Stimulated activated CD4-positive, alpha-beta T cell treated with anti-CD3 and anti-CD28 coated beads, Interleukin-2, amount 100 ng/mL, for 24 hours (primary cell): ENCODE results near the gene SGTB.
A peak's percentile ranks its signal among the peaks of the same experiment; 100 is the strongest.

Experiments
- DNase-seq, 2 donors: peaks; one replicate each; pipeline ENCODE4 v3.0.0-alpha.2; 2020

The SGTB gene, protein sequence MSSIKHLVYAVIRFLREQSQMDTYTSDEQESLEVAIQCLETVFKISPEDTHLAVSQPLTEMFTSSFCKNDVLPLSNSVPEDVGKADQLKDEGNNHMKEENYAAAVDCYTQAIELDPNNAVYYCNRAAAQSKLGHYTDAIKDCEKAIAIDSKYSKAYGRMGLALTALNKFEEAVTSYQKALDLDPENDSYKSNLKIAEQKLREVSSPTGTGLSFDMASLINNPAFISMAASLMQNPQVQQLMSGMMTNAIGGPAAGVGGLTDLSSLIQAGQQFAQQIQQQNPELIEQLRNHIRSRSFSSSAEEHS

DNA sequence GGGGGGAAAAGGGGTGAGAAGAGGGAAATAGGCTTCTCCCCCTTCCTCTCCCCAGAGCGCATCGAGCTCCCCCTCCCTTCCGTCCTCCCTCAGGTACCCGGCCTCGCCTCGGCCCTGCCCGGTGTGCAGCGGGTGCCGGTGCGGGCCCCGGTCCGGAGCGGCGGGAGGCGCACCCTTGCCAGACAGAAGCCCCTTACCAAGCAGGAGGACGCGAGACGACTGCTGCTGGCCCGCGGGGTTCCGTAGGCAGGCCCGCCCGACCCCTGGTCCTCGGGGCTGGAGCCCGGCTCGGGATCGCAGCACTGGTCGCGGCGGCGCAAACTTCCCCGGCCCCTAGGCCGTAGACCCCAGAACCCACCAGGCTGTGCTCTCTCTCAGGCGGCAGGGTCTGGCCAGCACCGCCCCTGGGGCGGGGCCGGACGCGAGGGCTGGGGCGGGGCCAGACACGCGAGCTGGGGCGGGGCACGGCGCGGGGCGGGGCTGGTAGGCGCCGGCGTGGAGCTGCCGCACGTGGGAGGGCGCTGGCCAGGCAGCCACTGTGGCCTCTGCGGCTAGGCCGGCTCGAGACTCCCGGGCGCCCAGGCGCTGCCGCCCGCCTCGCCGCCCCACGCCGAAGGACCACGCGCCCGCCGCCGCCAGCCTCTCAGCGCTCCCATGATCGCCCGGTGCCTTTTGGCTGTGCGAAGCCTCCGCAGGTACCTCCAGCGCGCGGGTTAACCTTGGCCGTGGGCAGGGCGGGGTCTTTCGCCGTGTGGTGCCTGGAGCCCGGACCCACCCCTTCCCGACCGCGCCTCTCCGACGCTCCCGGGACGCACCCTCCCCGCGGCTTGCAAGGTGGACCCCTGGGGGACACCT, at the start of gene SGTB, which contains the start of gene NLN:
SGTB (minus strand) TSS at position 390 of the 855 bp plus-strand sequence. CDS start 1,302 bp downstream, outside the sequence.
NLN (plus strand) TSS at position 486 of the 855 bp plus-strand sequence; CDS start at position 655, 169 bp downstream.
- DNase-seq, result peak; percentile 86 to 90

DNA sequence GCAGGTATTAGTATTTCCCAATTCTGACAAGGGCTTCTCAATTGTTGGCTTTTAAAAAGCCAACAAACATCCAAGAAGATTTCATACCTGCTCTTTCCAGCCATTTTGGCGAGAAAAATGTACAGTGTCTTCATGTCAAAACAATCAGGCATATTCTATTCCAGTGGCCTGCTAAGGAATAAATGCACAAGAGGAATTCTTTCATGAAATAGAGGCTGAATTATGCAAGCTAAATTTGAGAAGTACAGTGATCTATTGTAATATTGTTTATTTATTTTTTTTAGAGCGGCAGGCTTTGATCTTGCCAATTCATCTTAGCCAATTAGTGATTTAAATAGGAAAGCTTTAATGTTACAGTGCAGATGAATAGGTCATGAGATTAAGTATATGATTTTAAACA, 49.4 kb upstream of the SGTB start:
- no peak for DNase-seq

DNA sequence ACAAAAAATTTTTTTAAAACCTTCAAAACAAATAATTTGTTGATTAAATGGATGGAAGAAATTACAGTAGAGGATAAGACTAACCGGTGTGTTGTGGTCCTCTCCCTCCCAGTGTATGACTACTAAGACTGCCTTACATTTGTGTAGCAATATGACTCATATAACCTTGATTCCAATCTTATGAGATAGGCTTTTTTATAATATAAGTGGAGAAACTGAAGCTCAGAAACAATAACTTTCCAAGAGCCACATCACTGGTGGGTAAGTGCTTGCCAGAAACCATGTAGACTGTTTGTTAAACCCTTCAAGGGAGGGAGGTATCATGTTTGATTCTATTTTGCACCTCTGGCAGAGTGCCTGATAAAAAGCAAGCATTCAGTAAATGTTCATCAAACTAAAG, 47.6 kb upstream of the SGTB start:
- no peak for DNase-seq

DNA sequence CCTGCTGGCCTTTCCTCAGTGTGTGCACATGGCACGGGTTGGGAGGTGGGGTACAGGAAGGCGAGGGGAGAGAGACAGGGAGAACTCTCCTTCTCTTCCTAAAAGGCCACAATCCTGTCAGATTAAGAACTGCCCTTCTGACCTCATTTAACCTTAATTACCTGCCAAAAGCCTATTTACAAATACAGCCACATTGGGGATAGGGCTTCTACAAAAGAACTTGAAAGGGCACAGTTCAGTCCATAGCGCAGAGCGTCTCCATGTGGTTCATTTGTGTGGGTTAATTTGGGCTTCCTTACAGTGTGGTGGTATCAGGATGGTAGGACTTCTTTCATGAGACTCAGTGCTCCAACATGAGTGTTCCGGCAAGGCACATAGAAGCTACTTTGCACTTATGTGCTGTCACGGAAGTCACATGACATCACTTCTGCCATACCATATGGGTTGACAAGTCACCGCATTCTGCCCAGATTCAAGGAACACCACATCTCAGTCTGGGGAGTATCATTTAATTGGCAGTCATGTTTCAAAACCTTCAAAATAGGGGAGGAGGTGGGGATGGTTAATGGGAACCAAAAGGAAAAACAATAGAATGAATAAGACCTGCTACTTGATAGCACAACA, 46.9 kb upstream of the SGTB start:
- no peak for DNase-seq

DNA sequence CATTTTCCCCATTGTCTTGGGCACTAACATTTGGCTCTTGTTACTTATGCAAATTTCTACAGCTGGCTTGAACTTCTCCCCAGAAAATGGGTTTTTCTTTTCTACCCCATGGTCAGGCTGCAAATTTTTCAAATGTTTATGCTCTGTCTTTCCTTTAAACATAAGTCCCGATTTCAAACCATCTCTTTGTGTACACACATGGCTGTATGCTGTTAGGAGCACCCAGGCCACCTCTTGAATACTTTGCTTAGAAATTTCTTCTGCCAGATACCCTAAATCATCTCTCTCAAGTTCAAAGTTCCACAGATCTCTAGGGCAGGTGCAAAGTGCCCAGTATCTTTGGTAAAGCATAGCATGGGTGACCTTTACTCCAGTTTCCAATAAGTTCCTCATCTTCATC, 45.7 kb upstream of the SGTB start:
- no peak for DNase-seq

DNA sequence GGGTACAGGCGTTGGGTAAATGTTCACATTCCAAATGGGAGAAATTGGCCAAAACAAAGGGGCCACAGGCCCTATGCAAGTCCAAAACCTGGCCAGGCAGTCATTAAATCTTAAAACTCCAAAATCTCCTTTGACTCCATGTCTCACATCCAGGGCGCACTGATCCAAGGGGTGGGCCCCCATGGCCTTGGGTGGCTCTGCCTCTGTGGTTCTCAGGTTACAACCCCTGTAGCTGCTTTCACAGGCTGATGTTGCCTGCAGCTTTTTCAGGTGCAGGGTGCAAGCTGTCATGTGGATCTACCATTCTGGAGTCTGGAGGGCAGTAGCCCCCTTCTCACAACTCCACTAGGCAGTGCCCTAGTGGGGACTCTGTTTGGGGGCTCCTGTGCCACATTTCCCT, 44.9 kb upstream of the SGTB start:
- no peak for DNase-seq

DNA sequence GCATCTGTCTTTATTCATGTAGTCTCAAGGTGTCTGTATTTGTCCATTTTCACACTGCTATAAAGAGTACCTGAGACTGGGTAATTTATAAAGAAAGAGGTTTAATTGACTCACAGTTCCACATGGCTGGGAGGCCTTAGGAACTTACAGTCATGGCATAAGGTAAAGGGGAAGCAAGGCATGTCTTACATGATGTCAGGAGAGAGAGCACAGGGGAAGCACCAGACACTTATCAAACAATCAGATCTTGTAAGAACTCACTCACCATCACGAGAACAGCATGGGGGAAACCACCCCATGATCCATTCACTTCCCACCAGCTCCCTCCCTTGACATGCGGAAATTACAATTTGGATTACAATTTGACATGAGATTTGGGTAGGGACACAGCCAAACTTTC, 44.3 kb upstream of the SGTB start:
- peak in 1 of 2 donors; percentile 8 for DNase-seq

DNA sequence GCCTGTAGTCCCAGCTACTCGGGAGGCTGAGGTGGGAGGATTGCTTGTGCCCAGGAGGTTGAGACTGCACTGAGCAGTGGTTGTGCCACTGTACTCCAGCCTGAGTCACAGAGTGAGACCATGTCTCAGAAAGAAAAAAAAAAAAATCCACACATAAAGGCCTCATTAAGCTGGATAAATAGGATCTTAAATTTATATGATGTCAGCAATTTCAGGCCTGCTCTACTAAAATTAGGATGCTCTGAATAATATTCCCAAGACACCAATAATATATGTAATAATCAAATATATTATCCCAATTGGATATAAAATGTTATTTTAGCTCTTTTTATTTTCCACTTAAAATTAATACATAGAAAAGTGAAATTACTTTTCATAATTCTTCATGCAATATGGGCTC, 43.7 kb upstream of the SGTB start:
- DNase-seq, result no peak

DNA sequence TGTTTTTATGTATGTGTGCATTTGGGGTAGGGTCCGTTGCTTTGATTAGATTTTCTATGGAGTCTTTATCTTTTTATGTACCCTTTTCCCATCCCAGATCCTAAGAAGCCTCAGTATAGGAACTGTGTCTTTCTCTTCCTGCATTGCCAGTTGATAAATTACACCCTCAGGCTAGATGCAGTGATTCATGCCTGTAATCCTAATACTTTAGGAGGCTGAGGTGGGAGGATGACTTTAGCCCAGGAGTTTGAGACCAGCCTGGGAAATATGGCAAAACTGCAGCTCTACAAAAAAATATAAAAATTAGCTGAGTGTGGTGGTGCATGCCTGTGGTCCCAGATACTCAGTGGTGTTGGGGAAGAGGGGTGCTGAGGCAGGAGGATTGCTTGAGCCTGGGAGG, 40.3 kb upstream of the SGTB start:
- DNase-seq, result no peak

DNA sequence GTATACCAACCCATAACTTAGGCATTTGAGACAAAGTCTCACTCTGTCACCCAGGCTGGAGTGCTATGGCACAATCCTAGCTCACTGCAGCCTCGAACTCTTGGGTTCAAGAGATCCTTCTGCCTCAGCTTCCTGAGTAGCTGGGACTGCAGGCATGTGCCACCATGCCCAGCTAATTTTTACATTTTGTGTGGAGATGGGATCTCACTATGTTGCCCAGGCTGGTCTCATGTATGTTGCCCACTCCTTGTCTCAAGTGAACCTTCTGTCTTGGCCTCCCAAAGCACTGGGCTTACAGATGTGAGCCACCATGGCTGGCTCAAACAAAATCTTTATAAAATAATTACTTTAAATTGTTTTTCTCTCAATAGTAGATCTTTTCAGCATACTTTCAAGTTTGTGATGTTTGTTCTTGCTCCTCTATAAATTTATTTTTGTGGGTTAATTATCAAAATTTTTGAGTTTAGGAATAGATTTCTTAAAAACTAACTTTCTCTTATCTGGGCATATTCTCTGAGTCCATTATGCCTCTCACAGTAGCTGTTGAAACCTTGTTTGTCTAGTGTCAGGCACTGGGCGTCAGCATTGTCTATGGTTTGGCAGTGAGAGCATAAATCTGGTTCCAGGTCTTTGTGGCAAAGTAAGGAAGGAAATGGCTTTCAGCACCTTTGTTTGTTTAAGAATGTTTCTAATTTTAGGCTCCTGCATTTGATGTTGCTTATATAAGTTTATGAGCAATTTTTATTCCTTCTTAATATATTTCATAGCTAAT, 38.8 kb upstream of the SGTB start:
- DNase-seq, result peak; percentile 7 to 31

DNA sequence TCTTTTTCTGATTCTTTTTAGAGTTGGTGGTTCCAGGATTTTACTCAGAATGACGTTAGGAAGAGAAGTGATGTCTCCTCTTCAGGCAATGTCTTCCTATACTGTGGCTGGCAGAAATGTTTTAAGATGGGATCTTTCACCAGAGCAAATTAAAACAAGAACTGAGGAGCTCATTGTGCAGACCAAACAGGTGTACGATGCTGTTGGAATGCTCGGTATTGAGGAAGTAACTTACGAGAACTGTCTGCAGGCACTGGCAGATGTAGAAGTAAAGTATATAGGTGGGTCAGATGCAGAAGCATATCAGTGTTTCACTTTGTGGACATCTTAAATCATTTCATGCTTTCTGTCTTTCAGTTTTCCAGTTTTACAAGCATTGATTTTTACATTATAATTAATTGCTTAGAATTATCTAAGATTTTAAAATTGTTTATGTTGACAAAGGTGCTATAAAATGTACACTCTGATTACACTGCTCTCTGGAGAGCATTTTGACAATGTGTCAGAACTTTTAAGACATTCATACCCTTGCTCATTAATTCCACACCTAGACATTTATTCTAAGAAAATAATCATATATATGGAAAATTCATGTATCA, 36.7 kb upstream of the SGTB start:
- no peak for DNase-seq

DNA sequence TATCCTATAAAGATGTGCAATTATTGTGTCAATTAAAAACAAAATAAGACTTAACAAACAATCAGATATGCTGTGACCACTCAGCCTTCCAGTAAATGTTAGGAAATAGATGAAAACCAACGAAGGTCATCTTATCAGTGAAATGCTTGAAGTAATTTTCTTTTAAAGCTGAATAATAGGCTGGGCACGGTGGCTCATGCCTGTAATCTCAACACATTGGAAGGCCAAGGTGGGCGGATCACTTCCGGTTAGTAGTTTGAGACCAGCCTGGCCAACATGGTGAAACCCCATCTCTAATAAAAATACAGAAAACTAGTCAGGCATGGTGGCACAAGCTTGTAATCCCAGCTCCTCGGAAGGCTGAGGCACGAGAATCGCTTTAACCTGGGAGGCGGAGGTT, 31.3 kb upstream of the SGTB start:
- no peak for DNase-seq

DNA sequence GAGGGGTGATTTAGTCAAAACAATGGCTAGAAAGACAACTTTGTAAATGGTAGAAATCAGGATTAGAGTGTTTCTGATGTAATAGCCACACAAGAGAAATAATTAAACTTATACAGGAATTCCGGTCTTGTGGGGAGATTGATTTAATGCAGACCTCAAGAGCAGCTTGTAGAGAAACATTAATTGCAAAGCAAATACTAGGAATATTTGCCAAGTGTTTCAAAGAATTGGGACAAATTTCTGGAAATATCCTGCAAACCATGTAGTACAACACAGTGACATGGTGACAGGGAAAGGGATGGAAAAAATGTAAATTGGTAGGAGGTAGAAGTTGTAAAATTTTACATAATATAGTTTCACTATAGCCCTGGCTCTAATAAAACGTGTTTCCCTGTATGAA, 29.0 kb upstream of the SGTB start:
- no peak for DNase-seq

DNA sequence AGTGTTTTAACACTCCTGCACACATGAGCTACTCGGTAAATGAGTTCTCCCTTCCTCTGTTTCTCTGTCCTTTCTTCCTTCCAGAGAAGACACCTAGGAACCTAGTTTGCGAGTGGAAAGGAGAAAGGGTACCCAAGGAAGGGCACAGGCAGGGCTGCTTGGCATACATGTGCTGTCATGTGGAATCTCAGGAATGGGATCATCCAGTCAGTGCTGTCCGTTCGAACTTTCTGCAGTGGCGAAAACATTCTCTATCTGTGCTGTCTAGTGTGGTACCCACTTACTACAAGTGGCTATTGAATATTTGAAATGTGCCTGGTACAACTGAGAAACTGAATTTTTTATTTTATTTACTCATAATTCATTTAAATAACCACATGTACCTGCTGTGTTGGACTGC, 28.0 kb upstream of the SGTB start:
- no peak for DNase-seq

DNA sequence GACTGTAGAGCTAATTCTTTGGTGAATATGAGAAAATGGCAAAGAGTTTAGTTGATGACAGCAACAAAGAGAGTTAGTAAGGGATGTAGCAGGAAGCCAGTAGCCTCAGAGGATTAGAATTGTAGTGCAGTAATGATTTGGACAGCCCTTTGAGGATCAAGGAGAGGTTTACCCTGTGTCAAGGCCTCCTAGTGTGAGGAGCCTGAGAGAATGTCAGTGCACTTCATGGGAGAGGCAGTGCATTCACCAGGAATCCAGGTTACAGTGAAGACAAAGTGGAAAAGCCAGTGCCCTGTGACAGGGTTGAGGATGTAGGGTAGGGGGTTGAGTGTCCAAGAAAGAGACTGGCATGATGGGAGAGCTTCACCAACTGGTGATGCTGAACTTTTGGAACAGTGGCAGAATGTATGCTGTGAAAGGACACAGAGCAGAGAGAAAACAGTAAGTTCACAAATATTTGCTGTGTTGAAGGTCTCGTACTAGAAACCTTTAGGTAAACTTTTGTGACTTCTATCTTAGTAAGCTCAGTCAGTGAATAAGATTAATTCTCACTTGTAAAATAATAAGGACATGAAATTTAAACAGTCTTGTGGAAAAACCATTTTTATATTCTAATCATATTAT, 27.4 kb upstream of the SGTB start:
- DNase-seq, result no peak

DNA sequence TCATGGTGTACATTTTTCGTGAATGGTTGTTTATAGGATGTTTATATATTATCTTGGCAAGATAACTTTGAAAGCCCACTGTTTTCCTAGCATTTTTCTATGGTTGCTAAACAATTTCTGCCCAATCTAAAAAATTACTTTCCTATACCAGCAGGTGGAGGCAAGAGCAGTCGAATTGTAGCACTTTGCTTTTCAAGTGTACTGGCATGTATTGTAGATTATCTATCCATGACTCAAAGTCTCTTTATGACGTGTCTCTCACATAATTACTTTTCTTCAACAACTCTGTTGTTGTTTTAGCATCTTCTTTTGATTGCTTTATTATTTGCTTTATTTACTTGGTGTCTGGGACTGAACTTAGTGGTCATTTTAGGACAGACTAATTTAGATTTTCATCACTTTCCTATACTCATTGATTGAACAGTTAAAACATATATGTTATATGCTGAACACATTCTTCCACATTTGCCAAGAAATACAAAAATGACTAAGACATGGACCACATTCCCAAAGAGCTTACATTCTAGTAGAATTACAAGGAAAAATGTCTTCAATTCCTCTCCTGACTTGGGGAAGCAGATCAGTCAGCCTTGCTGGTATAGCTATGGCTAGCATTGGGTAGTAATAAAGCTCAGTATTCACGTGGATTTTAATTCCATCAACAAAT, 20.8 kb upstream of the SGTB start:
- no peak for DNase-seq

DNA sequence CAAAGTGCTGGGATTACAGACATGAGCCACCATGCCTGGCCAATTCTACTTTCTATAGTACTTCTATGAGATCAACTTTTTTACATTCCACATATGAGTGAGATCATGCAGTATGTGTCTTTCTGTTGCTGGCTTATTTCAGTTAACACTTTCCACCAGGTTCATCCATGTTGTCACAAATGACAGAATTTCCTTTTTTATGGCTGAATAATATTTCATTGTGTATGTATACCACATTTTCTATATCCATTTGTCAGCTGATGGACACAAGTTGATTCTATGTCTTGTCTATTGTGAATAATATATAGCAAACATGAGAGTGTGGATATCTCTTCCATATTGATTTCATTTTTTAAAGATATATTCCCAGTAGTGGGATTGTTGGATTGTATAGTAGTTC, 17.3 kb upstream of the SGTB start:
- no peak for DNase-seq

DNA sequence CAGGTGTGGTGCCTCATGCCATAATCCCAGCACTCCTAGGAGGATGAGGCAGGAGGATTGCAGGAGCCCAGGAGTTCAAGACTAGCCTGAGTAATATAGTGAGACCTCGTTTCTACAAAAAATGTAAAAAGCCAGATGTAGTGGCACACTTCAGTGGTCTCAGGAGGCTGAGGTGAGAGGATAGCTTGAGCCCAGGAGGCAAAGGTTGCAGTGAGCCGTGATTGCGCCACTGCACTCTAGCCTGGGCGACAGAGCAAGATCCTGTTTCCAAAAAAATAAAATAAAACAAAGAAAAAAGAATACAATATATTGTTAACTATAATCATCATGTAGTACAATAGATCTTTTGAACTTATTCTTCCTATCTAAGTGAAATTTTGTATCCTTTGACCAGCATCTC, 16.4 kb upstream of the SGTB start:
- DNase-seq, result no peak

DNA sequence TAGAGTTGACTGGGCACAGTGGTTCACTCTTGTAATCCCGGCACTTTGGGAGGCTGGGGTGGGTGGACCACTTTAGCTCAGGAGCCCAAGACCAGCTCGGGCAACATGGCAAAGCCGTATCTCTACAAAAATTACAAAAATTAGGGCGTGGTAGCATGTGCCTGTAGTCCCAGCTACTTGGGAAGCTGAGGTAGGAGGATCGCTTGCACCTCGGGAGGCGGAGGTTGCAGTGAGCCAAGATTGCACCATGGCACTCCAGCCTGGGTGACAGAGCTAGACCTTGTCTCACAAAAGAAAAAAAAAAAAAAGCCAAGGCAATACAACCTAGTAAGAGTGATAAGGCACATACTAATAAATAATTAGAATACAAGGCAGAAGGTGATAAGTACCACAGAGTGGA, 15.9 kb upstream of the SGTB start:
- DNase-seq, result no peak

DNA sequence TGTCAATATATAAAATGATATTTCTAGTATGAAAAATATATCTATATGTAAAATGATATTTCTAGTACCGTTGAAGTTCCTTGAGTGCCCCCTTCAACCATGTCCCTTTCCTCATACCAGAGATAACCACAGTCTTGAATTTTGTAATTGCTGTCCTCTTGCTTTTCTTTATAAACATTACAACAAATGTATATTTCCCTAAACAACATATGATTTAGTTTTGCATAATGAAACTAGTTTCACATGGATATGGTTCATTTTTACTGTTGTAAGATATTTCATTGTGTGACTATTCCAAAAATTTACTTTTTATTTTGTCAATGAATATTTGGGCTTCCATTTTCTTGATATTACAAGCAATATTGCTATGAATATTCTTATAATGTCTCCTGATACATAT, 14.1 kb upstream of the SGTB start:
- DNase-seq, result no peak

DNA sequence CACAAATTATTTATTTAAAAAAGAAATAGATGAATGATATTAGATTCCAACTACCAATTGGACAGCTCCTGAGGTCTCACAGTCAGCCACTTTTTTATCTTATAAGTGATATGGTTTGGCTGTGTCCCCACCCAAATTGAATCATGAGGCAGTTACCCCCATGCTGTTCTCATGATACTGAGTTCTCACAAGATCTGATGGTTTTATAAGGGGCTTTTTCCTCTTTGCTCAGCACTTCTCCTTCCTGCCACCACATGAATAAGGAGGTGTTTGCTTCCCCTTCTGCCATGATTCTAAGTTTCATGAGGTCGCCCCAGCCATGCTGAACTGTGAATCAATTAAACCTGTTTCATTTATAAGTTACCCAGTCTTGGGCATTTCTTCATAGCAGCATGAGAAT, 13.0 kb upstream of the SGTB start:
- no peak for DNase-seq
